Stimulated activated memory B cell treated with anti-CD40 and anti-IgM and Interleukin-4, amounts not matched to agents 10 μg/mL and 1 μg/mL and 100 μg/mL, for 72 hours (primary cell): ENCODE measurements around the gene IRS1.

Source experiments
- ATAC-seq: fragments of 150-1000 bp; cut with Tn5 transposase; 2 replicates; pipeline ENCODE4 v1.10.0; 2021
- H3K27ac Mint-ChIP-seq: one replicate; pipeline ENCODE4 v1.8.0; 2022; ENCODE audit warnings: mild to moderate bottlenecking, mixed read lengths
- H3K27me3 Mint-ChIP-seq: one replicate; pipeline ENCODE4 v1.8.0; 2022; ENCODE audit warnings: mixed read lengths
- H3K36me3 Mint-ChIP-seq: one replicate; pipeline ENCODE4 v1.8.0; 2022; ENCODE audit warnings: mixed read lengths
- H3K4me1 Mint-ChIP-seq: one replicate; pipeline ENCODE4 v1.8.0; 2022; ENCODE audit warnings: mixed read lengths
- H3K4me3 Mint-ChIP-seq: one replicate; pipeline ENCODE4 v1.8.0; 2022; ENCODE audit warnings: mild to moderate bottlenecking, moderate library complexity, mixed read lengths
- H3K9me3 Mint-ChIP-seq: one replicate; pipeline ENCODE4 v1.8.0; 2022; ENCODE audit warnings: mixed read lengths

IRS1 gene

DNA sequence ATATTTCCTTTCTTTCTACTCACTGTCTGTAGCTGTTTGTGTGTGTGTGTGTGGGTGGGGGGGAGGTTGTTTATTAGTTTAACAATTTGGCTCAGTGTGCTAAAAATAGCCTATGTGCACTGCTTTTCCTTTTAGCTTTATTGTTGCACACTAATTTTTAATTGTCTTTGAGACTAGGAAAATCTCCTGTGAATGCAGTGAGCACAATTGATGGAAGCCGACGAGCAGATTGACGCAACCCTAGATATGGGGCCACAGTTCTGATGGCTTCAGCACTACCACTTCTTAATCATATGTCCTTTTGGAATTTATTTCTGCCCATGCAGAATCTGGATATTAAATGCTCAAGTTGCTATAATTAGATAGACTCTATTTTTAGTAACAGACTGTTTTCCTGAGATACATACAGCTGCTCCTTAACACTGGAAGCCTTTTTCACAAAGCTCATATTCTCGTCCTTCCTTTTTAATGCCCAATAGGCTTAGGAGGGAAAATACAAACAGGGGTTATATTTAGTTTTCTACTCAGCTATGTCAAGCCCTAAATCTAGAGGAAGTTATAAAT is 109.1 kb downstream of the IRS1 start:
- no peak overlapping the region for H3K4me3 Mint-ChIP-seq
- H3K27ac Mint-ChIP-seq = no peak overlapping the region
- H3K9me3 Mint-ChIP-seq = no peaks in the 10 kb centered on the region
- H3K27me3 Mint-ChIP-seq = peaks cover 36% of the 10 kb centered on the region
- H3K36me3 Mint-ChIP-seq = no peaks in the 10 kb centered on the region
- no peak for ATAC-seq
- H3K4me1 Mint-ChIP-seq = peaks cover 11% of the 10 kb centered on the region

DNA sequence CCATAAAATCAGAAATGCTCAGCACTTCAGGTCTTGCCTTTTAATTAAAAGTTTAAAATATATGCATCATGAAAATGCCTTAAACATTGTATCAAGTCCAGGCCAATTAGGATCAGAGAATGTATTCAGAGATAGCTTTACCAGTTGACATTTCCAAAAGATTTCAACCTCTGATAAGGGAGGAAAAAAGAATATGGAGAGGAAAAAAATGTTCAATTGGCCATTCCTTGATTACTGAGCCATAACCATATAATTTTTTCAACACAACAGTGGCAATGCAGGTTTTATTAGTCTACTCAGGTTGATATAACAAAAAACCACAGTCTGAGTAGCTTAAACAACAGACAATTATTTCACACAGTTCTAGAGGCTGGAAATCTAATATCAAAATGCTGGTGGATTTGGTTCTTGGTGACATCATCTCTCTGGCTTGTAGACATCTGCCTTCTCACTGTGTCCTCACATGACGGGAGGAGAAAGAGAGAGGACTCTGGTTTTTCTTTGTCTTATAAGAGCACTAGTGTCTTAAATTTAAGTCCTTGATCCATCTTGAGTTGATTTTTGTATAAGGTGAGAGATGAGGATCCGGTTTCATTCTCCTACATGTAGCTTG is 111.9 kb downstream of the IRS1 start:
- Mint-ChIP-seq H3K4me1 (peaks cover 11% of the 10 kb centered on the region), H3K4me3 (no peak overlapping the region), H3K36me3 (no peaks in the 10 kb centered on the region), H3K27me3 (peaks cover 41% of the 10 kb centered on the region), H3K9me3 (no peaks in the 10 kb centered on the region), H3K27ac (no peak overlapping the region)
- no peak for ATAC-seq

DNA sequence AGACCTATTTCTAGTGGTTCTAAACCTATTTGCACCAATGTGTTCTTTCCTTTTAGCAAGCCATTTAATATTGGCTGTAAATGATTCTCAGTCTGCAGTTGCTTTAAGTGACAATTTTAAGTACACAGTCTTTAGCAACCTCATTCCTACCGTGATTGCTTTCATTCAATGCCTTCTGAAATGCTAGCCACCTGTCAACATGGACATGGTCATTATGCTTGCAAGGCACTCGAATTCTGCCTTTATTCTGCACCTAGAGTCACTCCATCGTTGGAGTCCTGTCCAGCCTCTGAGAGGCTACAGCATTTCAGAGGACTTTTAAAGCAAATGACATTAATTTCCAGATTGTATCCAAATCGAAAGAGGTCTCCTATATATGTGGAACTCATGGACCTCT is 115.1 kb downstream of the IRS1 start:
- H3K36me3 Mint-ChIP-seq = no peaks in the 10 kb centered on the region
- ATAC-seq = no peak
- H3K27me3 Mint-ChIP-seq = peaks cover 24% of the 10 kb centered on the region
- H3K4me3 Mint-ChIP-seq = no peak overlapping the region
- H3K4me1 Mint-ChIP-seq = no peaks in the 10 kb centered on the region
- H3K9me3 Mint-ChIP-seq = no peaks in the 10 kb centered on the region
- no peak overlapping the region for H3K27ac Mint-ChIP-seq

DNA sequence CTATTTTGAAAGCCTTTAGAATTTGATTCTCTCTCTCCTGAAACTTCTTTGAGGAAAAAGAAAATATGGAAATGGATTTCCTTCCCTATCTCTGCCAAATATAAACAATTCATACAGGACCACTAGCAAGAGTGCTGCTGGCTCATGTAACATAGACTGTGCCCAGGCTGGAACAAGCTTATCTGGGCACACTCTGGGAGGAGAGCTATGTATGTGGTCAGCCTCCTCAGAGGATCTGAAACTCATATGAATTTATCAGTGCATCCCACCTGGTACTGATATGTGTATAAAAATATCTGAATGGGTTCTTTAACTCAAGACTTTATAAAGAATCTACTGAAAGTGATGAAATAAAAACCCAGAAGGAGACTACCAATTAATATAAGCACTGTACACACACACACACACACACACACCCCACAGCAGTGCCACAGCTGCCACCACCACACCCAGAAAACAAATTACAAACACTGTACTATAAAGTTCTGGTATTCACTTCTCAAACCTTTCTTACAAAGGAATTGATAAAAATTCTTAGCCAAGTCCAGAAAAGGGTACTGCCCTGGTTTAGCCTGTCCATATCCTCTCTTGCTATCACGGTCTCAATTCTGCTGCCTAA is 115.6 kb downstream of the IRS1 start:
- no peaks in the 10 kb centered on the region for H3K9me3 Mint-ChIP-seq
- H3K27me3 Mint-ChIP-seq = peaks cover 24% of the 10 kb centered on the region
- H3K4me3 Mint-ChIP-seq = no peak overlapping the region
- H3K27ac Mint-ChIP-seq = no peak overlapping the region
- no peak for ATAC-seq
- no peaks in the 10 kb centered on the region for H3K36me3 Mint-ChIP-seq
- no peaks in the 10 kb centered on the region for H3K4me1 Mint-ChIP-seq

DNA sequence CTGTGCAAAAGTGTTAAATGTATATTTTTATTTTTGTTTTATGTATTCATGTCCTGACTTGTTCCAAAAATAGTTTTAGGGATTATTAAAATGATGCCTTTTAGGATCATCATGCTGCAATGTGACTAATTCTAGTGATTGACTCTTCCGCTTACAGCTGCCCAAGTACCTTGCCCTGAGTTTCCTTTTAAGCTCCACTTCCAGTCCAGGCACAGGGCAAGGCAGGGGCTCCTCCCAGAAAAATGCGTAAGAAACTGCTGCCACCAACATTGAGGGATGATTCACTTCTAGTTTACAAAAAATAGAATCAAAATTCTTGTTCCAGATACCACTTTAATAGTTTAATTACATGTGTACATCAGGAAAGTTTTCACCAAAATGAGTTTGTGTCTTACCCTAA is 116.4 kb downstream of the IRS1 start:
- Mint-ChIP-seq H3K27ac (no peak overlapping the region), H3K9me3 (no peaks in the 10 kb centered on the region), H3K4me1 (no peaks in the 10 kb centered on the region), H3K4me3 (no peak overlapping the region), H3K36me3 (no peaks in the 10 kb centered on the region), H3K27me3 (peaks cover 17% of the 10 kb centered on the region)
- no peak for ATAC-seq
